Gastroesophageal sphincter (tissue), 4 donors: ENCODE results near the gene RBM39. TPM values are rescaled to one million over a fixed set of nuclear protein-coding genes. Genes with fewer than 3 reads are reported as not detected.

ENCODE experiments used
- ATAC-seq: fragments of 150-250 bp; one replicate; pipeline ENCODE4 v1.9.1; 2016; ENCODE audit warnings: mild to moderate bottlenecking, moderate library complexity
- H3K27ac ChIP-seq, 4 donors: fragments of 200-600 bp; sonication (generic) in 3 of 4; 1 replicate in 3 of 4; 2 replicates in 1 of 4; pipeline ENCODE4 v1.5.1; 2016 to 2019
- H3K27me3 ChIP-seq: fragments of 200-600 bp; sonication (generic); one replicate; pipeline ENCODE4 v1.5.1; 2019
- H3K36me3 ChIP-seq, 2 donors: fragments of 200-600 bp; sonication (generic); one replicate each; pipeline ENCODE4 v1.5.1; 2019; ENCODE audit warnings: control low read depth in 1 of 2
- H3K4me1 ChIP-seq, 3 donors: fragments of 200-600 bp; sonication (generic); 1 replicate in 2 of 3; 2 replicates in 1 of 3; pipeline ENCODE4 v1.5.1; 2016 to 2019; ENCODE audit warnings: control low read depth in 2 of 3
- H3K4me3 ChIP-seq, 2 donors: fragments of 200-600 bp; sonication (generic); one replicate each; pipeline ENCODE4 v1.5.1; 2019; ENCODE audit warnings: mild to moderate bottlenecking in 1 of 2, moderate library complexity in 1 of 2
- H3K9me3 ChIP-seq, 3 donors: fragments of 200-600 bp; sonication (generic); one replicate each; pipeline ENCODE4 v1.5.1; 2017 to 2019; ENCODE audit warnings: control low read depth in 2 of 3
- EP300 ChIP-seq: sonication (generic); formaldehyde crosslinking; IDR thresholded peaks from one replicate; pipeline ENCODE4 v1.6.1; 2017; ENCODE audit warnings: antibody characterized with exemption, mild to moderate bottlenecking
- POLR2A ChIP-seq, 2 donors: fragments of 450-650 bp; IDR thresholded peaks; one replicate each; pipeline ENCODE4 v1.6.1; 2017; ENCODE audit warnings: antibody characterized with exemption in 2 of 2, mild to moderate bottlenecking in 2 of 2, moderate library complexity in 1 of 2
- POLR2AphosphoS5 ChIP-seq: sonication (generic); formaldehyde crosslinking; IDR thresholded peaks from one replicate; pipeline ENCODE4 v1.6.1; 2017; ENCODE audit warnings: antibody characterized with exemption
- WGBS, 2 donors: methylation state at CpG; one replicate each; pipeline ENCODE4 v1.1.5; 2018; ENCODE audit warnings: low coverage in 1 of 2; 5-methylcytosine and 5-hydroxymethylcytosine counted together
- total RNA-seq, 4 donors: library from RNA; depleted of rRNA; stranded (reverse); fragments of >200 nt; gene quantifications; one replicate each; pipeline ENCODE4 v1.1.0, GENCODE V29; 2016
- TF ChIP-seq, protein P1 (sequence below), 4 experiments: fragments of 200-600 bp in 2 of 4; fragments of 450-650 bp in 2 of 4; sonication (generic) in 1 of 4; IDR thresholded peaks; one replicate each; pipeline ENCODE4 v1.5.1; 2017 to 2019; ENCODE audit warnings: antibody characterized with exemption in 4 of 4, mild to moderate bottlenecking in 2 of 4, moderate library complexity in 2 of 4

The RBM39 gene
- total RNA-seq, 4 donors from 2014 or later, result 159 to 369 (median 238) TPM

- no peak for TF ChIP-seq POLR2AphosphoS5
These were observed 61.4 kb downstream of the RBM39 start for GRCh38 chr20:35680452-35681183.

GRCh38 chr20:35674921-35675320 is 67.1 kb downstream of the RBM39 start:
- 100% methylated on average over 5 of the region's 8 CpGs; no CpG with 5 or more reads in 1 of the 2 donors for WGBS, 2 donors
- Histone ChIP-seq H3K27ac (no peak overlapping the region), H3K27me3 (no peaks in the 10 kb centered on the region), H3K4me3 (no peak overlapping the region), H3K36me3 (peaks cover 0 to 98% of the 10 kb centered on the region in 2 donors), H3K9me3 (no peaks in the 10 kb centered on the region), H3K4me1 (no peaks in the 10 kb centered on the region)
- ATAC-seq, result no peak
- TF ChIP-seq, protein P1, sequence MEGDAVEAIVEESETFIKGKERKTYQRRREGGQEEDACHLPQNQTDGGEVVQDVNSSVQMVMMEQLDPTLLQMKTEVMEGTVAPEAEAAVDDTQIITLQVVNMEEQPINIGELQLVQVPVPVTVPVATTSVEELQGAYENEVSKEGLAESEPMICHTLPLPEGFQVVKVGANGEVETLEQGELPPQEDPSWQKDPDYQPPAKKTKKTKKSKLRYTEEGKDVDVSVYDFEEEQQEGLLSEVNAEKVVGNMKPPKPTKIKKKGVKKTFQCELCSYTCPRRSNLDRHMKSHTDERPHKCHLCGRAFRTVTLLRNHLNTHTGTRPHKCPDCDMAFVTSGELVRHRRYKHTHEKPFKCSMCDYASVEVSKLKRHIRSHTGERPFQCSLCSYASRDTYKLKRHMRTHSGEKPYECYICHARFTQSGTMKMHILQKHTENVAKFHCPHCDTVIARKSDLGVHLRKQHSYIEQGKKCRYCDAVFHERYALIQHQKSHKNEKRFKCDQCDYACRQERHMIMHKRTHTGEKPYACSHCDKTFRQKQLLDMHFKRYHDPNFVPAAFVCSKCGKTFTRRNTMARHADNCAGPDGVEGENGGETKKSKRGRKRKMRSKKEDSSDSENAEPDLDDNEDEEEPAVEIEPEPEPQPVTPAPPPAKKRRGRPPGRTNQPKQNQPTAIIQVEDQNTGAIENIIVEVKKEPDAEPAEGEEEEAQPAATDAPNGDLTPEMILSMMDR (IDR thresholded peaks at IDR 0.05), result no peak
- TF ChIP-seq POLR2A (IDR thresholded peaks at IDR 0.05) (no peak), EP300 (no peak), POLR2AphosphoS5 (no peak)

More at GRCh38 chr20:35680452-35681183, 61.4 kb downstream of the RBM39 start:
- no peak overlapping the region for H3K4me3 ChIP-seq
- H3K36me3 ChIP-seq, result peaks cover 0 to 90% of the 10 kb centered on the region in 2 donors
- ATAC-seq, result no peak
- H3K27me3 ChIP-seq, result no peaks in the 10 kb centered on the region
- no peaks in the 10 kb centered on the region for H3K4me1 ChIP-seq
- no peak overlapping the region for H3K27ac ChIP-seq
- WGBS, 2 donors, result 63 to 66% methylated on average over 3 to 4 of the region's 4 CpGs
- H3K9me3 ChIP-seq, result no peaks in the 10 kb centered on the region

GRCh38 chr20:35673884-35674283 is 68.2 kb downstream of the RBM39 start:
- H3K36me3 ChIP-seq, result peaks cover 0 to 98% of the 10 kb centered on the region in 2 donors
- no peak overlapping the region for H3K27ac ChIP-seq
- no peak overlapping the region for H3K4me3 ChIP-seq
- H3K27me3 ChIP-seq, result no peaks in the 10 kb centered on the region
- no peaks in the 10 kb centered on the region for H3K4me1 ChIP-seq
- 90 to 100% methylated on average over 1 to 2 of the region's 4 CpGs for WGBS, 2 donors
- no peak for ATAC-seq
- TF ChIP-seq, protein P1 (IDR thresholded peaks at IDR 0.05), result no peak
- TF ChIP-seq EP300 (no peak), POLR2A (IDR thresholded peaks at IDR 0.05) (no peak), POLR2AphosphoS5 (no peak)
- no peaks in the 10 kb centered on the region for H3K9me3 ChIP-seq

- Histone ChIP-seq H3K9me3 (no peaks in the 10 kb centered on the region), H3K27me3 (no peaks in the 10 kb centered on the region), H3K36me3 (peaks cover 0 to 71% of the 10 kb centered on the region in 2 donors), H3K4me1 (no peaks in the 10 kb centered on the region), H3K27ac (no peak overlapping the region), H3K4me3 (no peak overlapping the region)
- TF ChIP-seq POLR2A (IDR thresholded peaks at IDR 0.05), result no peak
- TF ChIP-seq, protein P1 (IDR thresholded peaks at IDR 0.05), result no peak
- TF ChIP-seq POLR2AphosphoS5, result no peak
- TF ChIP-seq EP300, result no peak
- WGBS, 2 donors, result 80 to 100% methylated on average over 1 of the region's 1 CpG
- no peak for ATAC-seq
These were observed 72.4 kb downstream of the RBM39 start for GRCh38 chr20:35669681-35670080.

- no peaks in the 10 kb centered on the region for H3K9me3 ChIP-seq
- H3K4me1 ChIP-seq, result no peaks in the 10 kb centered on the region
- WGBS, 2 donors, result 92 to 100% methylated on average over 2 to 5 of the region's 5 CpGs
- peaks cover 0 to 66% of the 10 kb centered on the region in 2 donors for H3K36me3 ChIP-seq
- no peak overlapping the region for H3K4me3 ChIP-seq
- no peak for ATAC-seq
- TF ChIP-seq, protein P1 (IDR thresholded peaks at IDR 0.05), result no peak
- no peak for TF ChIP-seq POLR2AphosphoS5
- no peak overlapping the region for H3K27ac ChIP-seq
- no peaks in the 10 kb centered on the region for H3K27me3 ChIP-seq
These were observed 72.8 kb downstream of the RBM39 start for GRCh38 chr20:35669221-35669620.
